GM23248 (cell line): ENCODE results near the gene EHMT1.

Experiments used
- EZH2 ChIP-seq: fragments of 200-600 bp; sonication (generic); IDR thresholded peaks from 2 replicates; pipeline ENCODE4 v1.6.1; 2018; ENCODE audit warnings: antibody characterized with exemption, mild to moderate bottlenecking; ENCODE audit not compliant: insufficient read depth, poor library complexity, severe bottlenecking
- EZH2phosphoT487 ChIP-seq: fragments of 200-600 bp; sonication (generic); IDR thresholded peaks from 2 replicates; pipeline ENCODE4 v1.6.1; 2018; ENCODE audit warnings: antibody characterized with exemption, moderate library complexity, mild to moderate bottlenecking, low read depth; ENCODE audit not compliant: insufficient read depth

- TF ChIP-seq EZH2phosphoT487 (no peak), EZH2 (no peak)
Observed at GRCh38 chr9:137771580-137771979, 152.8 kb downstream of the EHMT1 start.
